ACHN (cell line): ENCODE results near the gene ELOVL3.
"Not testable (repeated sequence)": the region's sequence is repeated elsewhere in the genome, so short reads cannot be mapped to it uniquely, and the experiment has no call there.

Experiments used
- DNase-seq: peaks from one replicate; pipeline ENCODE4 v3.0.0-alpha.2; 2015
- in situ Hi-C: cut with HindIII; loops from 2 replicates; pipeline ENCODE4 v1.10.0; 2017; ENCODE audit warnings: low sequenced_read_pairs, low pct_ligation_motif_present, low pct_unique_long_range_greater_than_20kb

ELOVL3 gene

DNA sequence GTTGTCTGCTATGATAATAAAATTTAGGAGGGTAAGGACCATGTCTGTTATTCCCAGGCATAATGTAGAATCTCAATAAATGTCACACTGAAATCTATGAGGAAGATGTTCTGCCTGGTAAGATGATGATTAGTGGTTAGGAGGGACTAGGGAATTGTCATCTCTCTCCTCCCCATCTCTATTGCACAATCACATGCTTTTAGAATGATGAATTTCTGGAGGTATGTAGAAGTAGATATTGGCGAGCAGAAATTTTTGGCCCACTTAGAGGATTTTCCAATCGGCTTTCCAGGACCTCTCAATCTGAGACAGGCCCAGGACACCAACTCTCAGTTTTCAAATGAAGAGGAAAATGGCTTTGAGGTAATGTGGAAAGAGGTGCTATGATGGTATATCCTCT is 17.2 kb downstream of the ELOVL3 start:
- no peak for DNase-seq
- in situ Hi-C loops, result no loop called here

DNA sequence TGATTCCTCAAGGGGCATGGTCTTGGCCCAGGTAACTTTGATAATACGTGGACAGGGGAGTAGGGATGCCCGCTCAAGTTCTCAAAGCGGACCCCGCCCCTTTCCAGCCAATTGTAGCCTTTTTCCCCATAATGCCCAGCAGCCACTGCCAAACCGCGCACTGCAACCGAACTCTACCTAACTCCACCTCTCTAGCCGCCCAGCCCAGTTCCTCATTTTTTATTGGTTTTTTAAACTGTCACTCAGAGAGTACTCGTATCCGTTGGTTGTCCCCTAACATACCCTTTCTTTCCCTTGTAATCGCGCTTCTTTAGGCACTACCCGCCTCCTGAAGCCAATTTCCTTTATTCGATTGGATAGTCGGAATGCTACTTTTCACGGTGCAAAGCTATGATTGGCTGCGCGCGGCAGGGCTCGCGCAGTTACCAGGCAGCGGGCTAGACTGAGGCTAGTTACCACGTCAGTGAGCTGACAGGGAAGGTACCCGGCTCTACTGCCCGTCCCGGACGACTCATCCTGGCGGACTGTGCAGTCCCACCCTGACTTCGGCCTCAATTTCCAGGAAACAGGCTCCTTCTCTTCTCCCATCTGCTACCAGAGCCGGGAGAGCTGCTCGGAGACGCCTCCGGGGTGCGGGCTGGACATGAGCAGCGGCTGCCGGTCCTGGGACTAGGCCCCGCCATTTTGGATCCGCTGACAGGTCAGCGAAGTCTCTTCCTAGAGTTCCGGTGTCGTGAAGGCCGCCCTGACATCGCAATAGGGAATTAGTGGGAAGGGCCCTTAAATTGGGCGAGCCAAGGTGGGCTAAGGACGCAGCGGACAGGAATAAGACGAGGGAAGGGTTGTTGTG is 19.2 kb downstream of the ELOVL3 start, which contains the start of gene GBF1:
GBF1 (plus strand) TSS at position 451 of the 850 bp plus-strand sequence. CDS start 13,407 bp downstream, outside the sequence.
- in situ Hi-C loops, result no loop called here

DNA sequence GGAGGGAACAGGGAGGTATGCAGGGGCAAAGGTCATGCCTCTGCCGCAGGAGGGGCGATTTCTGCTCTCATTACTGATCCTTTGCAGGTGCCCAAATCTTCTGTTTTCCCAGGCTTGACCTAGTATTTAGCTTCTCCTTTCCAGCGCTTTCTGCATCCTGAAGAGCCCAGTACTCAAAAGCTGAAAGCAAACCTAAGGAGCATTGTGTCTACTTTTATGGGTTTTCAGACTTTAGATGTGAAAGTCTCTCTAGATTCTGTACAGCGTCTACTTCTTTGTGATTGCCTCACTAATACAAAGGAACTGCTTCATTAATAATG is 19.8 kb downstream of the ELOVL3 start:
- in situ Hi-C loops, result no loop called here
- no peak for DNase-seq

More for the DNA sequence above, 19.2 kb downstream of the ELOVL3 start, which contains the start of gene GBF1:
- DNase-seq, result peak; percentile 100

DNA sequence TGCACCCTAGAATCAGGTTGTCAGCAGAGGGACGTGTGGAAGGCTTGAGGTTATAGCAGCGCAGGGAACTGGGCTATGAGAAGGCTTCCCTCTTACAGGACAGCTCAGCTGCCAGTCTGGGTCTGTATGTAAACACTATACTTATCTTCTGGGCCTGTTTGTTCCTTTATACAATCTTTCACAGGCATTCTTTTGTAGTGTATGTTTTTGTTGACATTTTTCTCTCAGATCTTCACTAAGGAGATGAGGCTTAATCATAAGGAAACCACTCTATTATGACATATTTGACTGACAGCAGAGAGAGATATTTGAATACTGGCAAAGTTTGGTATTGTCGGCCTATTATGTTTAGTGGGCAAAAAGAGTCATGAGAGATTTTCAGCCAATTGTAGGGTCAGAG is 20.2 kb downstream of the ELOVL3 start:
- in situ Hi-C loops, result no loop called here
- no peak for DNase-seq

DNA sequence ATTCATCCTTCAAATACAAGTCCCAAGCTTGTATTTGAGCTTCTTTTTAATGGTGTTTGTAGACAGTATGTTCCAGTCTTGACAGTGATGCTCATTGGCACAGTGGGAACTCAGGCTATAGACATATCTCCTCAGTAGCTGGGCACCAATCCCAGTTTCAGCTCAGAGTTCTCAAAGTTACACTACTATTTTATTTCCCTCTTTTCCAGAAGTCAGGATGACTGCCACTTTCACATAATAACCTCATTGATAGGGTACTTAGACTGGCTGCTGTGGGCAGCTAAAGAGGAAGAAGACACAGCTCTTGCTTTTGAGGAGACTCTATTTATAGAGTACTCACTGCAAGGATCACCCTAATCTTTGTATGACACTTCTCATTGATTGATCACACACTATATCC is 21.6 kb downstream of the ELOVL3 start:
- in situ Hi-C loops, result no loop called here
- no peak for DNase-seq

DNA sequence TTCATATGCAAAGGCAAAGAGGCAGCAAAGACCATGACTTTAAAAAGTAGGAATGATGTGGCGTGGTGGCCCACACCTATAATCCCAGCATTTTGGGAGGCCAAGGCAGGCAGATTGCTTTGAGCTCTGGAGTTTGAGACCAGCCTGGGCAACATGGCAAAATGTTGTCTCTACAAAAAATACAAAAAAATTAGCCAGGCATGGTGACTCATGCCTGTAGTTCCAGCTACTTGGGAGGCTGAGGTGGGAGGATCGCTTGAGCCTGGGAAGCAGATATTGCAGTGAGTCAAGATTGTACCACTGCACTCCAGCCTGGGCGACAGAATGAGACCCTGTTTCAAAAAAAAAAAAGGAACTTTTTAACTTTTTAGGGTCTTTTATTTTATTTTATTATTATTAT is 26.4 kb downstream of the ELOVL3 start:
- DNase-seq, in situ Hi-C loops: not testable (repeated sequence)

DNA sequence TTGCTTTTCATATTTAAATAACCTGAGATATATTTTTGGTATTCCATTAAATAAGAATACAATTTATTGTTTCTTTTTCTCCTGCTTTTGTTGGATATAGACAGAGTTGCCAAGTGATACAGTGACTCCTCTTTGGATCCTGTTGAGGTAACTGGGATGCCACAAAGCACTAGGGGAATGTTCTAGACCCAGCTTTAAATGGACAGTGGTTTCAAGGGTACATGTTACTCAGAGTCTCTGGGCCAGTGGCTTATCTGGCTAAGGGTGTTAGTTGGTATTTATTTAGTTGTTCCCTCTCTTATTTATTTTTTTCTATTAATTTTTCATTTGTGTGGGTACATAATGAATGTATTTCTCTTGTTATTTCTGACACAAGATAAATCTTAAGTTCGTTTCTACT is 28.3 kb downstream of the ELOVL3 start:
- DNase-seq, result no peak
- in situ Hi-C loops, result no loop called here

DNA sequence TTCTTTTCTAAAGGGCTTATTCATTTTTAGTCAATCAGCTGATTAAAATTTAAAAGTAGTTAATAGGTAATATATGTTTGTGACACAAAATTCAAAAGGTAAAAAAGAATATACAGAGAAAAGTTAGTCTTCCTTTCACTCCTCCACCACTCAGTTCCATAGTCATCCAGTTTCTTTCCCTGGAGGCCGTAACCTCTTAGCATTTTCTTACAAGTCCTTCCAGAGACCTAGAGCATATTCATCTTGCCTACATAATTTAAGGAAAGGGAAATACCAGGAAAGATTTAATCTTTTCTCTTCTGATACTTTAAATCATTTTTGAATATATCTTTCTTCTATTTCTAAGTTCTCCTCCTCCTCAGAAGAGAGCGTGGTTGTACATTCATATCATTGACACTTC is 29.3 kb downstream of the ELOVL3 start:
- in situ Hi-C loops, result no loop called here

DNA sequence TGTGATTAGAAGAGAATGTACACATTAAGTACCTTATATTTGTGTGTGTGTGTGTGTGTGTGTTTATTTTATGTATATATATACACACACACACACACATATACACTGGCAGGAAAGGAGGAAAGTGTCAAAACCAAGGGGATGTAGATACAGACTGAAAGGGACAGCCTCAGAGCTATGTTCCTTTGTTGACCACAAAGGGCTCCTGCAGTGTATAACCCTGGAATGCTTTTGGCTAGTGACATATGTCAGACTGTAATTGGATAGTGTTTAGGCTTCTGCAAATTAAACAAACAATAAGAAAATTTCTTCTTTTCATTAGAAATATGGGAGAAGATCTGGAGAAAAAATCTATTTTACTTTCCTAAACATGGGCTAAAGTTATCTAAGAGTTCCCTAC is 35.1 kb downstream of the ELOVL3 start:
- no peak for DNase-seq
- in situ Hi-C loops, result no loop called here

More for the DNA sequence above, 29.3 kb downstream of the ELOVL3 start:
- DNase-seq, result no peak

DNA sequence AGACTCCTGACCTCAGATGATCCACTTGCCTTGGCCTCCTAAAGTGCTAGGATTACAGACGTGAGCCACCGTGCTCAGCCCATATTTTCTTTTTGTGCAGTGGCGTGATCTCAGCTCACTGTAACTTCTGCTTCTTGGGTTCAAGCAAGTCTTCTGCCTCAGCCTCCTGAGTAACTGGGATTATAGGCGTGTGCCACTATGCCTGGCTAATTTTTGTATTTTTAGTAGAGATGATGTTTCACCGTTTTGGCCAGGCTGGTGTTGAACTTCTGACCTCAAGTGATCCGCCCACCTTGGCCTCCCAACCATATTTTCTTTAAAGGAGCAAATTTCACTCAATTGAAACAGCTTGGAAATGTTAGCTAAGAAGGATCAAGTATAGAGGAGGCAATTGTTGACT is 35.7 kb downstream of the ELOVL3 start:
- in situ Hi-C loops, result no loop called here
- no peak for DNase-seq

DNA sequence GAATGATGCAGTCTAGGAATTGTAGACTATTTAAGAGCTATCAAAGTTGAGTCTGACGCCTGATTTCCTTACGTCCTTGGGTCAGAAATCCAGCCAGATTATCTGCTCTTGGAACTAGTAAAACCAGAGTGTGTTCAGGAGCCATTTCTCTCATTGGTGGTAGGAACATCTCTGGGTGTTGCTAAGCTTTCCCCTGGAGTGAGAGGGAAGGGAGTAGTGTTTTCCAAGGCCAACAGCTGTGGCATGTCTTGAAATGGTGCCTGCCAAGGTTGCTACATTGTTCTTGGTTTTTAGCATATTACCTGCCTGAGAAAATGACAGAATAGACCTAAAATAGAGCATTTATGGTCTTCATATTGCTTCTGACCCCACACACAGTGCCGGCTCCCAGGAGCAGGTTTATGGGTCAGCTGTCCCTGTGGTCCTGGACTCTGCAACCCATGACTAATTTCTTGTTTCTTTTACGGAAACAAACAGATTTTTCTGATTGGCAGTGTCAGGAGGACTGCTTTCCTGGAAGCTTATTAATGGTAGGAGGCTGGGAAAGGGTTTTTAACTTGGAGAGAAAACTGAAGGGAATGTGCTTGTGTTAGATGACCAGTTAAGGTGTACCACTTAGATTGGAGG is 36.8 kb downstream of the ELOVL3 start:
- in situ Hi-C loops, result no loop called here

DNA sequence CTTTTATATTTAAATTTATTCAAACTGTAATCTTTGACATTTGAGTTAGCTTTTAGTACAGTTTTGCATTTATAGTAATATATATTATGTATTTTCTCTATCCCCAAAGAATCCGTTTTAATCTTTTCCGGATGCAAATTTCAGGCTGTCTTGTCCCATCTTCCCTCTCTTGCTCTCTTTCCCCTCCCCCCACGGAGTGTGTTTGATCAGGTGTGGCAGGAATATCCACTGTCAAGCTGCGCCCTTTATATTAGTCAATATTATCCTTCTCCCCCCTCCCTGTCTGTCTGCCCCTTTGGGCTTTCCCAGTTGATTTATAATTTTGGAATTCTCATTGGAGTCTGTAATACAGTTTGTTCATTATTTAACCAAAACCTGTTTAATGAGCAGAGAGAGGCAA is 38.3 kb downstream of the ELOVL3 start:
- no peak for DNase-seq
- in situ Hi-C loops, result no loop called here

More for the DNA sequence above, 36.8 kb downstream of the ELOVL3 start:
- no peak for DNase-seq

DNA sequence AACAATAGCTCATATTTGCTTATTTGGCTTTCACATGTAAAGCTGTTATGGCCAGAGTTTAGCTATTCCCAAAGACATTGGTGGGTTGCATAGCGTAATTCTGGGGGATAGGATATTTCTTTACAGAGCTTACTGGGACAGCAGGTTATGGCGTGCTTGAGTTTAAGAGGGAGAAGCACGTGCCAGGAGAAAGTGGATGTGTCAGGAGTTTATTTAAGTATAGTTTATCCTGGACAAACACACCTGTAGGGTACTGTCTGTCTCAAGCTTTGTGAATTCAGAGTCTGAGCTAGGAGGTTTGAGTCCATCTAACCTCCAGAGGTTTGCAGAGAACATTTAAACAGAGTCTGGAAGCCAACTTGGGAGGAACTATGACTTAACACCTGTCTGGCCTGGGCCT is 40.6 kb downstream of the ELOVL3 start:
- in situ Hi-C loops, result no loop called here

DNA sequence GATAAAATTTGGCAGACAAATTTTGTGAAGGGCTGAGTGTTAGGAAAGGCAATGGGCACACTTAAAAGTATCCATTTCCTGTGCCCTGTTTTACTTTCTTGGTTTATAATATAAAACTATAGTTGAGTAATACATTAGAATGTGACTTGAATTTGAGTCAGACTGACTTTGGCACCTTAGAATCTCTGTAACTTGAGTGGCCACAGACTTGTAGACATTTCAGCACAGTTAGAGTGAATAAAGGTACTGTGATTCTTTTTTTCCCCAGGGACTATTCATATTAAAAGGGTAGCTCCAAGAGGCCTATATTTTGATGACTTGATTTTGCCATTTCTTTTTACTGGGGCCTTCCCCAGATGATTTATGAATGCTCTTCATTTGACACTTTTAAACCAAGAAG is 41.6 kb downstream of the ELOVL3 start:
- peak; percentile 19 for DNase-seq
- in situ Hi-C loops, result no loop called here

More for the DNA sequence above, 40.6 kb downstream of the ELOVL3 start:
- no peak for DNase-seq

DNA sequence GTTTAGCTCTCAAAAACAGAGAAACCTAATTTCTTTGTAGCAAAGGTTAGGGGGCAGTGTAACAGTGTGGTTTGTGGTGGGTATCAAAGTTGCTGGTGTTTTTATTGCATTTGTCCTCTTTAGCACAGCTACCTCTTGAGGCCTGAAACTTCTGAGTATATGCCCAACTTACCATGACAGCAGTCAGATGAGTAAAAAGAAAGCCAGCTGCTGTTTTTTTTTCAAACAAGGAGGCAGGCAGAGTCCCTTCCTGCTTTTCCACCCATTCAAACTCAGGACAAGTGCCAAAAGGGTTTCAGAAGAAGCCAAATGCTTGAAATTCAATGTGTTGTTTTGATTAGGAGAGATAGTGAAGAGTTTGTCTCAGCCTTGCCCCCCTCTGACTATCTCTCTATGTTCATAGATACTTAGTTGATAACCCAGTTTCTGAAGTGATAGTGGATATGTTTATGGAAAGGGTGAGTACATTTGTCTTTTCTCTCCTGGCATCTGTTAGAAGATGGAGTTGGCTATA is 42.3 kb downstream of the ELOVL3 start:
- peak; percentile 55 for DNase-seq
- in situ Hi-C loops, result no loop called here

DNA sequence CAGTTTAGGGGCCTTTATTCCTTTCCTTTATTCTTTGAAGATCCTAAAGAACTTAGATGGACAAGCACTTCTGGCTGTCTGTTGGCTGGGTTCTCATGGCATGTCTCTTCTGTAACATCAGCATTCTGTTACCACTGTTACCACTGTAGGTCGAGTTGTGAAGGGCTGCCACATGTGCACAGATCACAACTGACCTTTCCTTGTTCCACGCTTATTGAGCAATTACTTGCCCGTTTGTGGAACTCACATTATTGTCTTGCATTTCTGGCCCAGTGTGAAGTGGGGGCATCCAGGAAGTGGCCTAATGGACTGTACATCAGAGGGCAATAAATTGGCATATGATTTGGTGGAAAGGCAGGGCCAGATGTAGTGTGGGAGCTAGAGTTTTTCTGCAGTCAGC is 42.9 kb downstream of the ELOVL3 start:
- in situ Hi-C loops, result no loop called here
- no peak for DNase-seq

DNA sequence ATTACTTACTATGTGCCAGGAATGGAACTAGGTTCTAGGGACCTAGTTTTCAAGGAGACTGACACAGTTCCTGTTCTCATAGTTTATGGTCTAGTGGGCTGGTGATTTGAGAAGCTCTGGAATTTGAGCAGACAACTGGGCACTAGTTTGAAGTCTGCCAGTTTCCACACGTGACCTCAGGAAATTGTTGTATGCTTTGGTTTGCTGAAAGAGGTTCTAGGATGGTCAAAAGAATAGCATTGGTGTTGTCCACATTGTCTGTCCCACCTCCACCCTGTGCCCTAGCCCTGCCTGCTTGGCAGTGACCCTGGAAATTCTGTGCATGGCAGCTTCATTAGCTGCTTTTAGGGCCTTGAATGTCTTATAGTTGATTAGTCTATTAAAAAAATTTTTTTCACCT is 48.0 kb downstream of the ELOVL3 start:
- in situ Hi-C loops, result no loop called here
- DNase-seq, result no peak

DNA sequence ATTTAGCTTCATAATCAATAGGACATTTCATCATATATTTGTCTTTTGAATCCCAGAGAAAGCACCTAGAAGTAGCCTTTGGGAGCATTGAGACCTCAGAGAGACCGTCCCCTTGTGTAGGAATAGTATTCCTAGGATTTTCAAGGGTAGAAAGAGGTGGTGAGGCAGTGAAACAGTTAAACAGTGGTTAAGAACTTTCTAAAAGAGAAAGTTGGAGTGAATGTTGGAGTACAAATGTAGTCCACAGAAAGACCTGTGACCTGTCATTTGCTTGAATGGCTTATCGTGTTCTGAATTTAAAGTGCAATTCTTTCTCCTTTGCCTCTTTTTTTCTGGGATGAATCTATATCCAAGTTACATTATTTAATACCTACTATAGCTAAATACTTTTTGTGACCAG is 49.2 kb downstream of the ELOVL3 start:
- in situ Hi-C loops, result no loop called here
- DNase-seq, result no peak

DNA sequence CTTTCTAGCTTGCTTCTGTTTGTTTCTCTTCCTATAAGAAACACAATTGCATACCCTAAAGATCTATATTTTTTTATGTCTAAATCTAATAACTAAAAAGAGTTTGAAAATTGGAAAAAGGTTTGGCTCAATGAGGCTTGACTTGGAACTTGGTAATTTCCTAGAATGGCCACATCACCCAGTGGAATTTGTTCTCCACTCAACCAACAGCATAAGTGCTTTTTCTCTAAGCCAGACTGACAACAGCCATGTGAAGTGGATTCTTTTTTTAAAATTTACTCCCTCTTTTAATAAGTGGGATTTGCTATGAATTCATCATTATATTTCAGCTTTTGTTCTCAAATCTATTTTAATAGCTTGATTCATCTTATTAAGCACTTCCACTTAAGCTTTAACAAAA is 53.0 kb downstream of the ELOVL3 start:
- no peak for DNase-seq
- in situ Hi-C loops, result no loop called here
